ENCODE results near the gene UGT1A8.
"Not testable (repeated sequence)": the region's sequence is repeated elsewhere in the genome, so short reads cannot be mapped to it uniquely, and the experiment has no call there.

UGT1A8 gene

GRCh38 chr2:233690444-233690843 lies 73.0 kb downstream of the UGT1A8 start:
- Mint-ChIP-seq H3K9me3 (no peaks in the 10 kb centered on the region), H3K4me3 (no peak overlapping the region), H3K4me1 (no peaks in the 10 kb centered on the region), H3K27ac (no peak overlapping the region), H3K27me3 (peaks cover 7% of the 10 kb centered on the region)
- DNase-seq (no peak), ATAC-seq (no peak)

GRCh38 chr2:233691443-233692433 lies 74.3 kb downstream of the UGT1A8 start:
- no peak overlapping the region for H3K27ac Mint-ChIP-seq
- peaks cover 7% of the 10 kb centered on the region for H3K27me3 Mint-ChIP-seq
- no peaks in the 10 kb centered on the region for H3K4me1 Mint-ChIP-seq
- DNase-seq = no peak
- no peaks in the 10 kb centered on the region for H3K9me3 Mint-ChIP-seq
- no peak overlapping the region for H3K4me3 Mint-ChIP-seq
- no peak for ATAC-seq

GRCh38 chr2:233692648-233693047 lies 75.2 kb downstream of the UGT1A8 start, which contains the start of gene UGT1A6:
Gene UGT1A6, plus strand, starts transcription at chr2:233692890. Its CDS starts 115 bp downstream, at chr2:233693005.
- peaks cover 7% of the 10 kb centered on the region for H3K27me3 Mint-ChIP-seq
- no peak within 1 kb of the TSS for H3K27ac Mint-ChIP-seq
- DNase-seq (no peak), ATAC-seq (no peak)
- no peaks in the 10 kb centered on the region for H3K9me3 Mint-ChIP-seq
- no peak within 1 kb of the TSS for H3K4me3 Mint-ChIP-seq
- no peaks in the 10 kb centered on the region for H3K4me1 Mint-ChIP-seq

GRCh38 chr2:233693963-233694362 lies 76.5 kb downstream of the UGT1A8 start:
- Mint-ChIP-seq H3K27me3 (peaks cover 7% of the 10 kb centered on the region), H3K9me3 (no peaks in the 10 kb centered on the region), H3K4me1 (no peaks in the 10 kb centered on the region), H3K27ac (no peak overlapping the region), H3K4me3 (no peak overlapping the region)
- DNase-seq (no peak), ATAC-seq (no peak)

GRCh38 chr2:233698740-233699139 lies 81.3 kb downstream of the UGT1A8 start:
- H3K4me1 Mint-ChIP-seq = no peaks in the 10 kb centered on the region
- H3K27me3 Mint-ChIP-seq = peaks cover 3% of the 10 kb centered on the region
- ATAC-seq (no peak), DNase-seq (no peak)
- H3K4me3 Mint-ChIP-seq = no peak overlapping the region
- no peak overlapping the region for H3K27ac Mint-ChIP-seq
- H3K9me3 Mint-ChIP-seq = peaks cover 0 to 5% of the 10 kb centered on the region in 2 donors

GRCh38 chr2:233699424-233700027 lies 82.1 kb downstream of the UGT1A8 start:
- Mint-ChIP-seq H3K27me3 (no peaks in the 10 kb centered on the region), H3K9me3 (peaks cover 0 to 8% of the 10 kb centered on the region in 2 donors), H3K4me3 (no peak overlapping the region), H3K4me1 (no peaks in the 10 kb centered on the region), H3K27ac (no peak overlapping the region)
- DNase-seq (no peak), ATAC-seq (no peak)

- H3K4me3 Mint-ChIP-seq = no peak overlapping the region
- no peak for DNase-seq
- ATAC-seq = no peak
- no peaks in the 10 kb centered on the region for H3K4me1 Mint-ChIP-seq
- H3K27me3 Mint-ChIP-seq = no peaks in the 10 kb centered on the region
- no peak overlapping the region for H3K27ac Mint-ChIP-seq
- H3K9me3 Mint-ChIP-seq = peaks cover 0 to 8% of the 10 kb centered on the region in 2 donors
Observed at GRCh38 chr2:233700028-233700635, 82.7 kb downstream of the UGT1A8 start.

GRCh38 chr2:233700842-233701241 lies 83.4 kb downstream of the UGT1A8 start:
- not testable (repeated sequence) for H3K27ac Mint-ChIP-seq, H3K4me1 Mint-ChIP-seq, ATAC-seq, DNase-seq, H3K4me3 Mint-ChIP-seq, H3K27me3 Mint-ChIP-seq, H3K9me3 Mint-ChIP-seq

- DNase-seq = no peak
- ATAC-seq = no peak
- H3K4me1 Mint-ChIP-seq = no peaks in the 10 kb centered on the region
Observed at GRCh38 chr2:233702238-233702637, 84.8 kb downstream of the UGT1A8 start.

GRCh38 chr2:233705911-233706506 lies 88.6 kb downstream of the UGT1A8 start:
- H3K27me3 Mint-ChIP-seq = peaks cover under 1% of the 10 kb centered on the region
- no peaks in the 10 kb centered on the region for H3K4me1 Mint-ChIP-seq
- peaks cover 0 to 8% of the 10 kb centered on the region in 2 donors for H3K9me3 Mint-ChIP-seq
- no peak overlapping the region for H3K4me3 Mint-ChIP-seq
- DNase-seq (no peak), ATAC-seq (no peak)
- H3K27ac Mint-ChIP-seq = no peak overlapping the region

More at GRCh38 chr2:233702238-233702637, 84.8 kb downstream of the UGT1A8 start:
- Mint-ChIP-seq H3K27me3 (no peaks in the 10 kb centered on the region), H3K4me3 (no peak overlapping the region), H3K27ac (no peak overlapping the region), H3K9me3 (peaks cover 0 to 8% of the 10 kb centered on the region in 2 donors)

- Mint-ChIP-seq H3K4me1 (peaks cover 4% of the 10 kb centered on the region), H3K4me3 (no peak overlapping the region), H3K9me3 (peaks cover 0 to 8% of the 10 kb centered on the region in 2 donors), H3K27me3 (peaks cover 7% of the 10 kb centered on the region), H3K27ac (no peak overlapping the region)
- DNase-seq (no peak), ATAC-seq (no peak)
Observed at GRCh38 chr2:233706720-233707119, 89.3 kb downstream of the UGT1A8 start.

GRCh38 chr2:233707940-233708644 lies 90.7 kb downstream of the UGT1A8 start:
- Mint-ChIP-seq H3K4me3 (no peak overlapping the region), H3K4me1 (peaks cover 12% of the 10 kb centered on the region), H3K9me3 (peaks cover 0 to 7% of the 10 kb centered on the region in 2 donors), H3K27me3 (peaks cover 21% of the 10 kb centered on the region), H3K27ac (no peak overlapping the region)
- ATAC-seq (no peak), DNase-seq (no peak)

GRCh38 chr2:233708942-233709341 lies 91.5 kb downstream of the UGT1A8 start:
- Mint-ChIP-seq H3K27ac (no peak overlapping the region), H3K27me3 (peaks cover 30% of the 10 kb centered on the region), H3K4me3 (no peak overlapping the region), H3K4me1 (peaks cover 20% of the 10 kb centered on the region), H3K9me3 (peaks cover 0 to 3% of the 10 kb centered on the region in 2 donors)
- DNase-seq = no peak
- no peak for ATAC-seq

GRCh38 chr2:233711312-233712008 lies 94.0 kb downstream of the UGT1A8 start:
- DNase-seq = peak; percentile 59 to 64
- no peak overlapping the region for H3K27ac Mint-ChIP-seq

More at GRCh38 chr2:233711312-233712008, 94.0 kb downstream of the UGT1A8 start:
- peaks cover 33% of the 10 kb centered on the region for H3K27me3 Mint-ChIP-seq
- no peaks in the 10 kb centered on the region for H3K9me3 Mint-ChIP-seq
- peak; percentile 80 for ATAC-seq
- H3K4me3 Mint-ChIP-seq = no peak overlapping the region
- peaks cover 24% of the 10 kb centered on the region for H3K4me1 Mint-ChIP-seq

Data from stimulated activated naive CD8-positive, alpha-beta T cell treated with anti-CD3 and anti-CD28 coated beads, Interleukin-15, amount 100 ng/mL, for 72 hours (primary cell).